Peyer's patch (tissue), 4 donors: ENCODE measurements around the gene PACS1.

Experiments
- POLR2A ChIP-seq, 2 donors: fragments of 450-650 bp; IDR thresholded peaks; one replicate each; pipeline ENCODE4 v1.5.1; 2017; ENCODE audit warnings: antibody characterized with exemption in 2 of 2, mild to moderate bottlenecking in 2 of 2, moderate library complexity in 2 of 2
- TF ChIP-seq, protein P1 (sequence below), 6 experiments: fragments of 450-650 bp in 4 of 6; fragments of 200-600 bp in 2 of 6; sonication (generic) in 1 of 6; IDR thresholded peaks; one replicate each; pipeline ENCODE4 v1.5.1; 2017 to 2019; ENCODE audit warnings: antibody characterized with exemption in 6 of 6, mild to moderate bottlenecking in 3 of 6, moderate library complexity in 1 of 6

DNA sequence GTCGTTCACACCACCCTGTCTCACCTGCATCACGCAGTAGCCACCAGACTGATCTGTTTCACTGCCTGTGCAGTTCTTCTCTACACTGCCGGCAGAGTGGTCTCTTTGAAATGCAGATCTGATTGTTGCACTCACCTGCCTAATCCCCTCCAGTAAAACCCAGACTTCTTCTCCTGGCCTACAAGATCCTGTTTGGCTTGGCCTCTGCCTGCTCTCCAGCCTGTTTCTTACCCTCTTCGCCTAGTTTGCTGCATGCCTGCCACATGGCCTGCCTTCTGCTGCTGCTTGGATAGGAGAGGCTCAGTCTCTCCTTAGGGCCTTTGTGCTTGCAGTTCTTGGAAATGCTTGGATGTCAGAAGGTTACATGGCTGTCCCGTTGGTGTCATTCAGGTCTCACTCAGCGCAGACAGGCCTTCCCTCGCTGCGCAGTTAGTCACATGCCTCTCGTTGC lies 42.0 kb downstream of the PACS1 start:
- TF ChIP-seq, protein P1, sequence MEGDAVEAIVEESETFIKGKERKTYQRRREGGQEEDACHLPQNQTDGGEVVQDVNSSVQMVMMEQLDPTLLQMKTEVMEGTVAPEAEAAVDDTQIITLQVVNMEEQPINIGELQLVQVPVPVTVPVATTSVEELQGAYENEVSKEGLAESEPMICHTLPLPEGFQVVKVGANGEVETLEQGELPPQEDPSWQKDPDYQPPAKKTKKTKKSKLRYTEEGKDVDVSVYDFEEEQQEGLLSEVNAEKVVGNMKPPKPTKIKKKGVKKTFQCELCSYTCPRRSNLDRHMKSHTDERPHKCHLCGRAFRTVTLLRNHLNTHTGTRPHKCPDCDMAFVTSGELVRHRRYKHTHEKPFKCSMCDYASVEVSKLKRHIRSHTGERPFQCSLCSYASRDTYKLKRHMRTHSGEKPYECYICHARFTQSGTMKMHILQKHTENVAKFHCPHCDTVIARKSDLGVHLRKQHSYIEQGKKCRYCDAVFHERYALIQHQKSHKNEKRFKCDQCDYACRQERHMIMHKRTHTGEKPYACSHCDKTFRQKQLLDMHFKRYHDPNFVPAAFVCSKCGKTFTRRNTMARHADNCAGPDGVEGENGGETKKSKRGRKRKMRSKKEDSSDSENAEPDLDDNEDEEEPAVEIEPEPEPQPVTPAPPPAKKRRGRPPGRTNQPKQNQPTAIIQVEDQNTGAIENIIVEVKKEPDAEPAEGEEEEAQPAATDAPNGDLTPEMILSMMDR (IDR thresholded peaks at IDR 0.05): no peak
- TF ChIP-seq POLR2A (IDR thresholded peaks at IDR 0.05): no peak
